ENCODE measurements around the gene ZNF534.

The ZNF534 gene

DNA sequence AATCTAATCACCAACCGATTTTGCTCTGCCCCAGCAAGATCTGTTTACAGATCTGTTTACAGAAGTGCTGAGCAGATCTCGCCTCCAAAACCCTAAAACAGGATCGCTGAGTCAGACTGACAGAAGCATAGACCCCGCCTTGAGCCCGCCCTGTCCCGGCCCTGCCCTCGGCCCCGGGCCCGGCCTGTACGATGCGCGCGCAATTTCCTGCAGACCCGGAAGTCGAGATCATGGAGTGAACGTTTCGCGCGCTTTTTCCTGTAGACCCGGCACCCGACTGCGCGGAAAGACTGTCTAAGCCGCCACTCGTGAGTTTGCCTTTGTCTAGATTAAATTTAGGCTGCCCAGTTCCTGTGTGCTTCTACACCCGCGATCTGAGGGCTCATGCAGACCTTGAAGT lies at the start of gene ZNF534:
Gene ZNF534 (plus strand): TSS at position 212 of the 400 bp plus-strand sequence. CDS start 2,327 bp downstream, outside the sequence.
- Histone ChIP-seq H3K27ac (ENCODE audit: low read length) (no peak within 1 kb of the TSS), H3K27me3 (ENCODE audit: control insufficient read depth, insufficient read depth, low read length) (no peaks in the 10 kb centered on the region), H3K9ac (ENCODE audit: low read length) (no peak within 1 kb of the TSS), H3K4me1 (ENCODE audit: control insufficient read depth, low read depth, low read length) (no peaks in the 10 kb centered on the region), H3K36me3 (ENCODE audit: control insufficient read depth, low read depth, low read length) (no peaks in the 10 kb centered on the region), H3K4me3 (ENCODE audit: low read length) (no peak within 1 kb of the TSS), H3K9me3 (ENCODE audit: control insufficient read depth, low read depth, low read length) (peaks cover 20% of the 10 kb centered on the region)

GRCh38 chr19:52391135-52391534 lies 37.8 kb upstream of the ZNF534 start:
- Histone ChIP-seq H3K36me3 (ENCODE audit: control insufficient read depth, low read depth, low read length) (no peaks in the 10 kb centered on the region), H3K4me3 (ENCODE audit: low read length) (no peak overlapping the region), H3K4me1 (ENCODE audit: control insufficient read depth, low read depth, low read length) (no peaks in the 10 kb centered on the region), H3K9ac (ENCODE audit: low read length) (no peak overlapping the region), H3K9me3 (ENCODE audit: control insufficient read depth, low read depth, low read length) (peaks cover 16% of the 10 kb centered on the region), H3K27ac (ENCODE audit: low read length) (no peak overlapping the region), H3K27me3 (ENCODE audit: control insufficient read depth, insufficient read depth, low read length) (no peaks in the 10 kb centered on the region)

- no peaks in the 10 kb centered on the region for H3K27me3 ChIP-seq (ENCODE audit: control insufficient read depth, insufficient read depth, low read length)
- H3K9me3 ChIP-seq (ENCODE audit: control insufficient read depth, low read depth, low read length), result peaks cover 4% of the 10 kb centered on the region
- no peak within 1 kb of the TSS for H3K9ac ChIP-seq (ENCODE audit: low read length)
- no peak within 1 kb of the TSS for H3K4me3 ChIP-seq (ENCODE audit: low read length)
- H3K27ac ChIP-seq (ENCODE audit: low read length), result no peak within 1 kb of the TSS
- peaks cover 2% of the 10 kb centered on the region for H3K36me3 ChIP-seq (ENCODE audit: control insufficient read depth, low read depth, low read length)
- no peaks in the 10 kb centered on the region for H3K4me1 ChIP-seq (ENCODE audit: control insufficient read depth, low read depth, low read length)
These were observed 31.5 kb upstream of the ZNF534 start, which contains the start of gene ZNF528 for GRCh38 chr19:52397310-52398080. Gene ZNF528, plus strand, starts transcription at chr19:52397849. Its CDS starts 4,165 bp downstream, at chr19:52402014.

GRCh38 chr19:52398081-52398441 lies 30.9 kb upstream of the ZNF534 start:
- H3K4me1 ChIP-seq (ENCODE audit: control insufficient read depth, low read depth, low read length), result no peaks in the 10 kb centered on the region
- no peak overlapping the region for H3K4me3 ChIP-seq (ENCODE audit: low read length)
- peaks cover 5% of the 10 kb centered on the region for H3K9me3 ChIP-seq (ENCODE audit: control insufficient read depth, low read depth, low read length)
- H3K27ac ChIP-seq (ENCODE audit: low read length), result no peak overlapping the region
- H3K9ac ChIP-seq (ENCODE audit: low read length), result no peak overlapping the region
- H3K27me3 ChIP-seq (ENCODE audit: control insufficient read depth, insufficient read depth, low read length), result no peaks in the 10 kb centered on the region
- peaks cover 2% of the 10 kb centered on the region for H3K36me3 ChIP-seq (ENCODE audit: control insufficient read depth, low read depth, low read length)

DNA sequence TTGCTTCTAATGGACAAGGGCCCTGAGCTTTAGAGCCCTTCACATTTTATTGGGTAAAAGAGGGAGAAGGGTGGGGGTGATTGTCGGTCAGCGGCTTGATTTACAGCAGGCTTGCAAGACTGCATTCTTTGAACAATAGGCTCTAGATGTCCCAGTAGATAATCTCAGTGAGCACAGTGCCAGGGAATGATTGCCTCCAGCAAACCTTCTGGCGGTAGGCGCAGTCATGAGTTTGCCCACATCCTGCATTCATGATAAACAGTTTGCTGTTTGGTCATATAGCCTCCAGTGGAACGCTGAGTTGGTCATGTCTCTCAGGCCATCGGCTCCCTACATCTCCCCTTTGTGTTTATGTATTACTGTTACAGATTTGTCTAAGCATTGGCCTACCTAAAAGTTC lies 18.7 kb upstream of the ZNF534 start:
- Histone ChIP-seq H3K9ac (ENCODE audit: low read length) (no peak overlapping the region), H3K27ac (ENCODE audit: low read length) (no peak overlapping the region), H3K4me1 (ENCODE audit: control insufficient read depth, low read depth, low read length) (no peaks in the 10 kb centered on the region), H3K9me3 (ENCODE audit: control insufficient read depth, low read depth, low read length) (peaks cover 40% of the 10 kb centered on the region), H3K36me3 (ENCODE audit: control insufficient read depth, low read depth, low read length) (no peaks in the 10 kb centered on the region), H3K4me3 (ENCODE audit: low read length) (no peak overlapping the region), H3K27me3 (ENCODE audit: control insufficient read depth, insufficient read depth, low read length) (no peaks in the 10 kb centered on the region)

- H3K4me3 ChIP-seq (ENCODE audit: low read length), result no peak overlapping the region
- H3K27me3 ChIP-seq (ENCODE audit: control insufficient read depth, insufficient read depth, low read length), result no peaks in the 10 kb centered on the region
- no peaks in the 10 kb centered on the region for H3K36me3 ChIP-seq (ENCODE audit: control insufficient read depth, low read depth, low read length)
- H3K9ac ChIP-seq (ENCODE audit: low read length), result no peak overlapping the region
- no peak overlapping the region for H3K27ac ChIP-seq (ENCODE audit: low read length)
- no peaks in the 10 kb centered on the region for H3K4me1 ChIP-seq (ENCODE audit: control insufficient read depth, low read depth, low read length)
- H3K9me3 ChIP-seq (ENCODE audit: control insufficient read depth, low read depth, low read length), result peaks cover 51% of the 10 kb centered on the region
These were observed 13.2 kb upstream of the ZNF534 start for GRCh38 chr19:52415711-52416110.

- H3K9ac ChIP-seq (ENCODE audit: low read length), result no peak overlapping the region
- no peaks in the 10 kb centered on the region for H3K36me3 ChIP-seq (ENCODE audit: control insufficient read depth, low read depth, low read length)
- H3K4me3 ChIP-seq (ENCODE audit: low read length), result no peak overlapping the region
- H3K9me3 ChIP-seq (ENCODE audit: control insufficient read depth, low read depth, low read length), result peaks cover 64% of the 10 kb centered on the region
- no peak overlapping the region for H3K27ac ChIP-seq (ENCODE audit: low read length)
- no peaks in the 10 kb centered on the region for H3K4me1 ChIP-seq (ENCODE audit: control insufficient read depth, low read depth, low read length)
- H3K27me3 ChIP-seq (ENCODE audit: control insufficient read depth, insufficient read depth, low read length), result no peaks in the 10 kb centered on the region
These were observed 13.2 kb downstream of the ZNF534 start for GRCh38 chr19:52442179-52442578.

GRCh38 chr19:52444506-52444905 lies 15.6 kb downstream of the ZNF534 start:
- H3K9ac ChIP-seq (ENCODE audit: low read length), result no peak overlapping the region
- H3K4me3 ChIP-seq (ENCODE audit: low read length), result no peak overlapping the region
- no peaks in the 10 kb centered on the region for H3K4me1 ChIP-seq (ENCODE audit: control insufficient read depth, low read depth, low read length)
- H3K27ac ChIP-seq (ENCODE audit: low read length), result no peak overlapping the region
- no peaks in the 10 kb centered on the region for H3K36me3 ChIP-seq (ENCODE audit: control insufficient read depth, low read depth, low read length)
- no peaks in the 10 kb centered on the region for H3K27me3 ChIP-seq (ENCODE audit: control insufficient read depth, insufficient read depth, low read length)
- peaks cover 53% of the 10 kb centered on the region for H3K9me3 ChIP-seq (ENCODE audit: control insufficient read depth, low read depth, low read length)

- Histone ChIP-seq H3K4me3 (ENCODE audit: low read length) (no peak overlapping the region), H3K4me1 (ENCODE audit: control insufficient read depth, low read depth, low read length) (no peaks in the 10 kb centered on the region)
These were observed 22.3 kb downstream of the ZNF534 start for GRCh38 chr19:52451241-52451640.

GRCh38 chr19:52453324-52454094 lies 24.6 kb downstream of the ZNF534 start, which contains the start of gene ZNF578:
Gene ZNF578, plus strand, starts transcription at chr19:52453553. Its CDS starts 48,293 bp downstream, at chr19:52501846.
- H3K27me3 ChIP-seq (ENCODE audit: control insufficient read depth, insufficient read depth, low read length), result no peaks in the 10 kb centered on the region
- no peaks in the 10 kb centered on the region for H3K4me1 ChIP-seq (ENCODE audit: control insufficient read depth, low read depth, low read length)
- H3K9ac ChIP-seq (ENCODE audit: low read length), result no peak within 1 kb of the TSS
- H3K9me3 ChIP-seq (ENCODE audit: control insufficient read depth, low read depth, low read length), result peaks cover 44% of the 10 kb centered on the region
- H3K36me3 ChIP-seq (ENCODE audit: control insufficient read depth, low read depth, low read length), result no peaks in the 10 kb centered on the region
- peak within 1 kb of the TSS; percentile 54 for H3K4me3 ChIP-seq (ENCODE audit: low read length)
- no peak within 1 kb of the TSS for H3K27ac ChIP-seq (ENCODE audit: low read length)

More at GRCh38 chr19:52451241-52451640, 22.3 kb downstream of the ZNF534 start:
- H3K9ac ChIP-seq (ENCODE audit: low read length), result no peak overlapping the region
- no peaks in the 10 kb centered on the region for H3K36me3 ChIP-seq (ENCODE audit: control insufficient read depth, low read depth, low read length)
- H3K27me3 ChIP-seq (ENCODE audit: control insufficient read depth, insufficient read depth, low read length), result no peaks in the 10 kb centered on the region
- H3K9me3 ChIP-seq (ENCODE audit: control insufficient read depth, low read depth, low read length), result peaks cover 40% of the 10 kb centered on the region
- H3K27ac ChIP-seq (ENCODE audit: low read length), result no peak overlapping the region

GRCh38 chr19:52464798-52465470 lies 36.0 kb downstream of the ZNF534 start:
- no peak overlapping the region for H3K9ac ChIP-seq (ENCODE audit: low read length)

More at GRCh38 chr19:52464798-52465470, 36.0 kb downstream of the ZNF534 start:
- peaks cover 28% of the 10 kb centered on the region for H3K9me3 ChIP-seq (ENCODE audit: control insufficient read depth, low read depth, low read length)
- H3K4me1 ChIP-seq (ENCODE audit: control insufficient read depth, low read depth, low read length), result no peaks in the 10 kb centered on the region
- H3K36me3 ChIP-seq (ENCODE audit: control insufficient read depth, low read depth, low read length), result no peaks in the 10 kb centered on the region
- H3K27me3 ChIP-seq (ENCODE audit: control insufficient read depth, insufficient read depth, low read length), result no peaks in the 10 kb centered on the region
- H3K27ac ChIP-seq (ENCODE audit: low read length), result no peak overlapping the region
- H3K4me3 ChIP-seq (ENCODE audit: low read length), result no peak overlapping the region
